DOHH2 (cell line): ENCODE data around the gene RGS7.

Source experiments
- H3F3A ChIP-seq: fragments of 200-600 bp; sonication (generic), shearing (Covaris generic); 2 replicates; pipeline ENCODE4 v1.6.0; 2016; ENCODE audit warnings: antibody characterized with exemption, mild to moderate bottlenecking; ENCODE audit not compliant: control insufficient read depth, insufficient read depth
- H3K27ac ChIP-seq: fragments of 200-600 bp; sonication (generic); 2 replicates; pipeline ENCODE4 v1.5.1; 2014; ENCODE audit warnings: low read depth, mild to moderate bottlenecking, low read length, moderate library complexity
- H3K27me3 ChIP-seq: fragments of 200-600 bp; sonication (generic); 2 replicates; pipeline ENCODE4 v1.6.1; 2014; ENCODE audit warnings: mild to moderate bottlenecking, low read length, mixed read lengths; ENCODE audit not compliant: control insufficient read depth
- H3K36me3 ChIP-seq: fragments of 200-600 bp; sonication (generic); 2 replicates; pipeline ENCODE4 v1.6.1; 2014; ENCODE audit warnings: mild to moderate bottlenecking, low read length, moderate library complexity, mixed read lengths; ENCODE audit not compliant: control insufficient read depth
- H3K4me1 ChIP-seq: fragments of 200-600 bp; sonication (generic); 2 replicates; pipeline ENCODE4 v1.6.1; 2014; ENCODE audit warnings: mild to moderate bottlenecking, low read length, mixed read lengths; ENCODE audit not compliant: control insufficient read depth
- H3K4me2 ChIP-seq: fragments of 200-600 bp; sonication (generic); 2 replicates; pipeline ENCODE4 v1.6.0; 2014; ENCODE audit warnings: mild to moderate bottlenecking, low read length, moderate library complexity
- H3K4me3 ChIP-seq: fragments of 200-600 bp; sonication (generic); 2 replicates; pipeline ENCODE4 v1.5.1; 2014; ENCODE audit warnings: mild to moderate bottlenecking, low read length, mixed read lengths
- H3K79me2 ChIP-seq: fragments of 200-600 bp; sonication (generic); 2 replicates; pipeline ENCODE4 v1.6.1; 2014; ENCODE audit warnings: mild to moderate bottlenecking, low read length, mixed read lengths; ENCODE audit not compliant: control insufficient read depth
- H3K9me2 ChIP-seq: fragments of 200-600 bp; sonication (generic); replicated peaks from 2 replicates; pipeline ENCODE4 v1.6.1; 2014; ENCODE audit warnings: mild to moderate bottlenecking, low read length, mixed read lengths; ENCODE audit not compliant: control insufficient read depth
- H3K9me3 ChIP-seq: fragments of 200-600 bp; sonication (generic); 2 replicates; pipeline ENCODE4 v1.6.1; 2014; ENCODE audit warnings: antibody characterized with exemption, low read length, mixed read lengths; ENCODE audit not compliant: control insufficient read depth, insufficient read depth
- H4K20me1 ChIP-seq: fragments of 200-600 bp; sonication (generic); 2 replicates; pipeline ENCODE4 v1.6.0; 2014; ENCODE audit warnings: low read depth, mild to moderate bottlenecking, antibody characterized with exemption, low read length, moderate library complexity; ENCODE audit not compliant: control insufficient read depth, insufficient read depth
- EZH2phosphoT487 ChIP-seq: fragments of 200-600 bp; sonication (generic); IDR thresholded peaks from 2 replicates; pipeline ENCODE4 v1.6.1; 2017; ENCODE audit warnings: borderline replicate concordance, mild to moderate bottlenecking, antibody characterized with exemption, low read length, moderate library complexity, mixed read lengths
- TF ChIP-seq, protein P1 (sequence below): fragments of 200-600 bp; sonication (generic); IDR thresholded peaks from one replicate; pipeline ENCODE4 v1.5.1; 2014; ENCODE audit warnings: antibody characterized with exemption, mild to moderate bottlenecking, low read depth, low read length; ENCODE audit not compliant: poor library complexity, severe bottlenecking

Gene RGS7

DNA sequence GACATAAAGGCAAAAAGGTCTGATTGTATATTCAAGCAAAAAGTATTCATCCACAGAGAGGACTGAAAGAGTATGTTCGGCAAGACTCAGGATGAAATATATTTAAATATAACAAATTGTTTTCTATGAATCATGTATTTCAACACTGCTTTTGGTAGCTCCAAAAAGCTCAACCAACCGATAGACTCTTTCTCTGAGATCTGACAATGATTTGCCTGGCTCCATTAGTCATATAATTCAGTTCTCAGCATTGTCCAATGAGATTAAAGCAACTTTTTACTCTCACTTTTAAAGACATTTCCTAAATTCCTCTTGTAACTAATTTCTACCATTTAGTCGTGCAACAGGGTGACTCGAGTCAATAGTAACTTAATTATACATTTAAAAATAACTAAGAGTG is 426.0 kb downstream of the RGS7 start:
- Histone ChIP-seq H3K27ac (no peak overlapping the region), H3K4me1 (peaks cover 7% of the 10 kb centered on the region), H3K9me2 (no peaks in the 10 kb centered on the region), H3K27me3 (no peaks in the 10 kb centered on the region), H3K9me3 (no peaks in the 10 kb centered on the region), H3F3A (no peaks in the 10 kb centered on the region), H3K79me2 (no peaks in the 10 kb centered on the region), H3K4me2 (no peak overlapping the region), H3K36me3 (no peaks in the 10 kb centered on the region), H3K4me3 (no peak overlapping the region), H4K20me1 (no peaks in the 10 kb centered on the region)
- TF ChIP-seq, protein P1, sequence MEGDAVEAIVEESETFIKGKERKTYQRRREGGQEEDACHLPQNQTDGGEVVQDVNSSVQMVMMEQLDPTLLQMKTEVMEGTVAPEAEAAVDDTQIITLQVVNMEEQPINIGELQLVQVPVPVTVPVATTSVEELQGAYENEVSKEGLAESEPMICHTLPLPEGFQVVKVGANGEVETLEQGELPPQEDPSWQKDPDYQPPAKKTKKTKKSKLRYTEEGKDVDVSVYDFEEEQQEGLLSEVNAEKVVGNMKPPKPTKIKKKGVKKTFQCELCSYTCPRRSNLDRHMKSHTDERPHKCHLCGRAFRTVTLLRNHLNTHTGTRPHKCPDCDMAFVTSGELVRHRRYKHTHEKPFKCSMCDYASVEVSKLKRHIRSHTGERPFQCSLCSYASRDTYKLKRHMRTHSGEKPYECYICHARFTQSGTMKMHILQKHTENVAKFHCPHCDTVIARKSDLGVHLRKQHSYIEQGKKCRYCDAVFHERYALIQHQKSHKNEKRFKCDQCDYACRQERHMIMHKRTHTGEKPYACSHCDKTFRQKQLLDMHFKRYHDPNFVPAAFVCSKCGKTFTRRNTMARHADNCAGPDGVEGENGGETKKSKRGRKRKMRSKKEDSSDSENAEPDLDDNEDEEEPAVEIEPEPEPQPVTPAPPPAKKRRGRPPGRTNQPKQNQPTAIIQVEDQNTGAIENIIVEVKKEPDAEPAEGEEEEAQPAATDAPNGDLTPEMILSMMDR: no peak
- TF ChIP-seq EZH2phosphoT487: no peak

DNA sequence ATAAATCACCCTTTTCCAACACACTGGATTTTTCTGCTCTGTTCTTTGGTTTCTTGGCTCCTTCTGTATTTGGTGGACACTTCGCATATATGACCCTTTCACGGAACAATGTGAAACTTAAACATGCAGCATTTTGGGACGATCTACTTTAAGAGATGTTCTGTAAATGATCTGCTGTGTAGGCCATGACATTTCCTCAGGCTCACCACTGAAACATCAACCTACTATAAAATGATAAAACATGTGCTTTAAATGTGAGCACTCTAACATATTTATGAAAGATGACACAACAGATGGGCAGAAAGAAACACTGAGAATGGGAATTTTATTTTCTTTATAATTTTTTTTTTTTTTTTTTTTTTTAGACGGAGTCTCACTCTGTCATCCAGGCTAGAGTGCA is 428.7 kb downstream of the RGS7 start:
- H3K36me3 ChIP-seq: no peaks in the 10 kb centered on the region
- H3K4me1 ChIP-seq: no peaks in the 10 kb centered on the region
- no peak overlapping the region for H3K27ac ChIP-seq
- no peak overlapping the region for H3K4me2 ChIP-seq
- H3K9me2 ChIP-seq: no peaks in the 10 kb centered on the region
- no peaks in the 10 kb centered on the region for H3K79me2 ChIP-seq
- H3K4me3 ChIP-seq: no peak overlapping the region
- no peaks in the 10 kb centered on the region for H3F3A ChIP-seq
- no peaks in the 10 kb centered on the region for H4K20me1 ChIP-seq
- H3K9me3 ChIP-seq: no peaks in the 10 kb centered on the region
- H3K27me3 ChIP-seq: no peaks in the 10 kb centered on the region
- TF ChIP-seq, protein P1: no peak
- no peak for TF ChIP-seq EZH2phosphoT487

GRCh38 chr1:240927821-240928220 is 429.2 kb downstream of the RGS7 start:
- Histone ChIP-seq H3K79me2 (no peaks in the 10 kb centered on the region), H3K36me3 (no peaks in the 10 kb centered on the region), H3F3A (no peaks in the 10 kb centered on the region), H3K4me2 (no peak overlapping the region), H4K20me1 (no peaks in the 10 kb centered on the region), H3K27me3 (no peaks in the 10 kb centered on the region), H3K4me3 (no peak overlapping the region), H3K9me2 (no peaks in the 10 kb centered on the region), H3K9me3 (no peaks in the 10 kb centered on the region), H3K27ac (no peak overlapping the region), H3K4me1 (no peaks in the 10 kb centered on the region)
- TF ChIP-seq EZH2phosphoT487: no peak
- TF ChIP-seq, protein P1: no peak

DNA sequence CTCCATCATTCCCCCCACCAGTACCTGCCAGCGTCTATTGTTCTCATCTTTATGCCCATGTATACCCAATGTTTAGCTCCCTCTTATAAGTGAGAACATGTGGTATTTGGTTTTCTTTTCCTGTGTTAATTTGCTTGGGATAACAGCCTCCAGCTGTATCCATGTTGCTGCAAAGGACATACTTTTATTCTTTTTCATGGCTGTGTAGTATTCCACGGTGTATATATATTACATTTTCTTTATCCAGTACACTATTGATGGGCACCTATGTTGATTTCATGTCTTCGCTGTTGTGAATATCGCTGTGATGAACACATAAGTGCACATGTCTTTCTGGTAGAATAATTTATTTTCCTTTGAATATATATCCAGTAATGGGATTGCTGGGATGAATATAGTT is 431.7 kb downstream of the RGS7 start:
- H3K4me1 ChIP-seq: no peaks in the 10 kb centered on the region
- no peaks in the 10 kb centered on the region for H4K20me1 ChIP-seq
- no peaks in the 10 kb centered on the region for H3K79me2 ChIP-seq
- TF ChIP-seq, protein P1: no peak
- TF ChIP-seq EZH2phosphoT487: no peak
- no peak overlapping the region for H3K4me2 ChIP-seq
- H3K36me3 ChIP-seq: no peaks in the 10 kb centered on the region
- H3K27ac ChIP-seq: no peak overlapping the region
- H3F3A ChIP-seq: no peaks in the 10 kb centered on the region
- H3K9me2 ChIP-seq: no peaks in the 10 kb centered on the region
- H3K27me3 ChIP-seq: no peaks in the 10 kb centered on the region
- H3K4me3 ChIP-seq: no peak overlapping the region
- no peaks in the 10 kb centered on the region for H3K9me3 ChIP-seq
